RWPE1 (cell line): Measurements from ENCODE around the gene PRPF38B.
"Not testable (repeated sequence)": the region's sequence is repeated elsewhere in the genome, so short reads cannot be mapped to it uniquely, and the experiment has no call there.

Experiments
- CTCF ChIA-PET: fragments of 350-600 bp; sonication (Branson Sonifier 250); formaldehyde crosslinking; extraction: SDS; loops from one replicate; lab custom pipeline; 2021; lab: Yijun Ruan, JAX
- POLR2A ChIA-PET: fragments of 400-600 bp; formaldehyde crosslinking; extraction: SDS; loops from one replicate; lab custom pipeline; 2020; ENCODE audit warnings: antibody characterized with exemption; ENCODE audit not compliant: low non-redundant PET; lab: Yijun Ruan, JAX
- DNase-seq: peaks from one replicate; pipeline ENCODE4 v3.0.0; 2012; ENCODE audit warnings: low spot score
- H3K27ac ChIP-seq: fragments of 450-650 bp; 2 replicates; pipeline ENCODE4 v1.5.1; 2017
- TF ChIP-seq, protein P1 (sequence below): fragments of 450-650 bp; conservative IDR thresholded peaks from 2 replicates; pipeline ENCODE4 v1.5.1; 2017; ENCODE audit warnings: low read depth, mild to moderate bottlenecking

PRPF38B gene

DNA sequence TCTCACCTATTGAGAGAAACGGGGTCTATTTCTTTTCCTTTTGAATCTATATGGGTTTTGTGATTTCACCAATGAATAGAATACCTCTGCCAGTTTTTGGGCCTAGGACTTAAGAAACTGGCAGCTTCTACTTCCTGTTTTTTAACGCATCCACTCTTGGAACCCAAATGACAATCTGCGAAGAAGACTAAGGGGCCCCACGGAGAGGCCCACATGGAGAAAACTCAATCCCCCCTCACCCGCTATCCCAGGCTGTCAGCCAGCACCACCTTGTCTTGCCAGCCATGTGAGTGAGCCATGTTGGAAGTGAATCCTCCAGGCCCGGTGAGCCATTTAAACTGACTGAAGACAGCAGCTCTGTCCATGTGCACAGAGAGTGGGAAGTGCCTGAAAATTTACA, 27.6 kb upstream of the PRPF38B start:
- ChIA-PET POLR2A (no interaction called here), CTCF (interaction anchor here (0.6 kb wide), 1 partner anchor 162 kb away, joined by 3 read pairs; no protein-coding TSS in a partner anchor)
- H3K27ac ChIP-seq: no peak overlapping the region
- TF ChIP-seq, protein P1, sequence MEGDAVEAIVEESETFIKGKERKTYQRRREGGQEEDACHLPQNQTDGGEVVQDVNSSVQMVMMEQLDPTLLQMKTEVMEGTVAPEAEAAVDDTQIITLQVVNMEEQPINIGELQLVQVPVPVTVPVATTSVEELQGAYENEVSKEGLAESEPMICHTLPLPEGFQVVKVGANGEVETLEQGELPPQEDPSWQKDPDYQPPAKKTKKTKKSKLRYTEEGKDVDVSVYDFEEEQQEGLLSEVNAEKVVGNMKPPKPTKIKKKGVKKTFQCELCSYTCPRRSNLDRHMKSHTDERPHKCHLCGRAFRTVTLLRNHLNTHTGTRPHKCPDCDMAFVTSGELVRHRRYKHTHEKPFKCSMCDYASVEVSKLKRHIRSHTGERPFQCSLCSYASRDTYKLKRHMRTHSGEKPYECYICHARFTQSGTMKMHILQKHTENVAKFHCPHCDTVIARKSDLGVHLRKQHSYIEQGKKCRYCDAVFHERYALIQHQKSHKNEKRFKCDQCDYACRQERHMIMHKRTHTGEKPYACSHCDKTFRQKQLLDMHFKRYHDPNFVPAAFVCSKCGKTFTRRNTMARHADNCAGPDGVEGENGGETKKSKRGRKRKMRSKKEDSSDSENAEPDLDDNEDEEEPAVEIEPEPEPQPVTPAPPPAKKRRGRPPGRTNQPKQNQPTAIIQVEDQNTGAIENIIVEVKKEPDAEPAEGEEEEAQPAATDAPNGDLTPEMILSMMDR: no peak
- DNase-seq: no peak

DNA sequence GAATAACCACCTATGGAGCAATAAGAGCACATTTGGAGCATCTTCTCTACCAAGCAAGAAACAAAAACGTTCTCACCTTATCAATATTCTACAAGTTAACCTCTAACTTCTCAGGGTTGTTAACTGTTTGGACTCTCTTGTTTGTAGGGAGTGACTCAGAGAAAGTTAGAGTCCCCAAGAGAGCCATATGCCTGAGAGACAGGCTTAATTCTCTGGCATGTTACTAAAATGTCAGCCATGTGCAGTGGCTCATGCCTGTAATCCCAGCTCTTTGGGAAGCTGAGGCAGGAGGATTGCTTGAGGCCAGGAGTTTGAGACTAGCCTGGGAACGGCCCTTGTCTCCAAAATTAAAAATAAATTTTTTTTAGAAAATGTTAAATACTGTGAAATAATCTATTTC, 27.0 kb upstream of the PRPF38B start:
- CTCF ChIA-PET: interaction anchor here (0.6 kb wide), 1 partner anchor 161 kb away, joined by 3 read pairs; no protein-coding TSS in a partner anchor
- POLR2A ChIA-PET: no interaction called here
- DNase-seq: no peak
- TF ChIP-seq, protein P1: no peak
- H3K27ac ChIP-seq: no peak overlapping the region

DNA sequence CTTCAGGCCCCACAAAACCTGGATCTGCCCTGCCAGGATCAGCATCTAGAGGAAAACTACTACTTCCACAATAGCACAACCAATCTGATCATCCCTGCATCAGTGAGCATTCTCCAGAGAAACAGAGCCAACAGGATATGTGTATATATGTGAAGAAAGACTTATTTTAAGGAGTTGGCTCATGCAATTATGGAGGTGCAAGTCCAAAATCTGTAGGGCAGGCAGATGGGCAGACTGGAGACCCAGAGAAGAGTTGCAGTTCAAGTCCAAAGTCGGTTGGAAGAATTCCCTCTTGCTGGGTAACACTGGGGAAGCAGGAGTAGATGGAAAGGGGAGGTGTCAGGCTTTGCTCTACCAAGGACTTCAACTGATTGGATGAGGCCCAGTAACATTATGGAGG, 26.3 kb upstream of the PRPF38B start:
- TF ChIP-seq, protein P1: no peak
- POLR2A ChIA-PET: no interaction called here
- H3K27ac ChIP-seq: no peak overlapping the region
- DNase-seq: no peak
- CTCF ChIA-PET: no interaction called here

DNA sequence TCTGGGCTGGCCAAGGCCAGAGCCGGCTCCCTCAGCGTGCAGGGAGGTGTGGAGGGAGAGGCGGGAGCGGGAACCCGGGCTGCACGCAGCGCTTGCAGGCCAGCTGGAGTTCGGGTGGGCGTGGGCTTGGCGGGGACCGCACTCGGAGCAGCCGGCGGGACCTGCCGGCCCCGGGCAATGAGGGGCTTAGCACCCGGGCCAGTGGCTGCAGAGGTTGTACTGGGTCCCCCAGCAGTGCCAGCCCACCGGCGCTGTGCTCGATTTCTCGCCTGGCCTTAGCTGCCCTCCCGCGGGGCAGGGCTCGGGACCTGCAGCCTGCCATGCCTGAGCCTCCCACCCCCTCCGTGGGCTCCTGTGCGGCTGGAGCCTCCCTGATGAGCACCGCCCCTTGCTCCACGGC, 24.7 kb upstream of the PRPF38B start:
- H3K27ac ChIP-seq, CTCF ChIA-PET, DNase-seq, POLR2A ChIA-PET: not testable (repeated sequence)

DNA sequence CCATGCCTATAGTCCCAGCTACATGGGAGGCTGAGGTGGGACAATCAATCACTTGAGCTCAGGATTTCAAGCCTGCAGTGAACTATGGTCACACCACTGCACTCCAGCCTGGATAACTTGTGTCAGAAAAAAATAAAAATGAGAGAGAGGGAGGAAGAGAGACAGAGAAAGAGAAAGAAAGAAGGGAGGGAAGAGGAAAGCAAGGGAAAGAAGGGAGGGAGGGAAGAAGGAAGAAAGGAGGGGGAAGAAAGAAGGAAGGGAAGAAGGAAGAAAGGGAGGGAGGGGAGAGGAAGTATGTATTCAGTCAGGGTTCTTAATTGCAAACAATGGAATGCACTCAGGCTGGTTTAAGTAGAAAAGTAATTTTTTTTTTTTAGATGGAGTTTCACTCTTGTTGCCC, 23.3 kb upstream of the PRPF38B start:
- TF ChIP-seq, protein P1: no peak
- ChIA-PET CTCF (no interaction called here), POLR2A (no interaction called here)

DNA sequence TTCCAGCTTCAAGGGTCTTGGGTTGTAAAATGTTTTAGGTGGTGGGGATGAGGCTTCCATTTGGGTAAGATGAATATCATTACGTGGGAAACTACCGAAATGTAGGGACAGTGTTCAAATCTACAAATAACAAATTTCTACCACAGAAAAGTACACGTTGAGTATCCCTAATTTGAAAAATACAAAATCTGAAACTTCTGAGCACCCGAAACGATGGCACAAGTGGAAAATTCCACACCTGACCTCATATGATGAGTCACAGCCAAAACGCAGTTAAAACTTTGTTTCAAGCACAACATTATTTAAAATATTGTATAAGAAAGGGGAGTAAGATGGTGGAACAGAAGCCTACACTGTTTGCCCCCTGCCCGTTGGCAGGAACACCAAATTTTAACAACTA, 22.4 kb upstream of the PRPF38B start:
- POLR2A ChIA-PET: no interaction called here
- TF ChIP-seq, protein P1: no peak
- H3K27ac ChIP-seq: no peak overlapping the region
- DNase-seq: no peak
- CTCF ChIA-PET: no interaction called here

More for the DNA sequence above, 23.3 kb upstream of the PRPF38B start:
- DNase-seq: no peak
- H3K27ac ChIP-seq: no peak overlapping the region

DNA sequence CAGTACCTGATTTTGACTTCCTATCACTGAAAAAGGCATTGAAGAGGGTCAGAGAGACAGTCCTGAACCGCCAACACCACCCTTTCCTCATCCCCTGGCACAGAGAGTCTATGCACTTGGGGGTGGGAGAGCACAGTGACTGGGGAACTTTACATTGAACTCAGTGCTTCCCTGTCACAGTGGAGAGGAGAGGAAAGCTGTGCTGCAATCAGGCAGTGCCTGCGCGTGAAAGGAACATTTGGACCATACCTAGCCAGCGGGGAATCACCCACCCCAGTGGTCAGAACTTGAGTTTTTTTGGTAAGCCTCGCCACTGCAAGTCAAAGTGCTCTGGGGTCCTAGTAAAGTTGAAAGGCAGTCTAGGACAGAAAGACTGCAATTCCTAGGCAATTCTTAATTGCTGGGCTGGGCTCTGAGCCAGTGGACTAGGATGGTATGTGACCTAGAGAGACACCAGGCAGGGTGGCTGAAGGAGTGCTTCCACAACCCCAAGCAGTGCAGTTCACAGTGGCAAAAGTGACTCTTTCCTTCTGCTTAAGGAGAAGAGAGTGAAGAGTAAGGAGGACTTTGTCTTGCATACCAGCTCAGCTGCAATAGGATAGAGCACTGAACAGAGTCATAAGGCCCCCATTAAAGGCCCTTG, 21.9 kb upstream of the PRPF38B start:
- DNase-seq: no peak
- CTCF ChIA-PET: no interaction called here
- H3K27ac ChIP-seq: no peak overlapping the region
- TF ChIP-seq, protein P1: no peak
- POLR2A ChIA-PET: no interaction called here
